Activated T-helper 17 cell treated with anti-CD3 and anti-CD28 coated beads, Interleukin-2, amount 50 U/mL, for 72 hours (primary cell): ENCODE measurements around the gene AK4. TPM values are rescaled to one million over a fixed set of nuclear protein-coding genes. Genes with fewer than 3 reads are reported as not detected.
"Not testable (repeated sequence)": the region's sequence is repeated elsewhere in the genome, so short reads cannot be mapped to it uniquely, and the experiment has no call there.

Experiments
- ATAC-seq: fragments of 150-1000 bp; cut with Tn5 transposase; replicated peaks from 2 replicates; pipeline ENCODE4 v1.10.0; 2021; ENCODE audit warnings: mild to moderate bottlenecking, moderate library complexity
- H3K27ac Mint-ChIP-seq: one replicate; pipeline ENCODE4 v1.8.0; 2022; ENCODE audit warnings: mixed read lengths
- H3K27me3 Mint-ChIP-seq: one replicate; pipeline ENCODE4 v1.8.0; 2022; ENCODE audit warnings: mixed read lengths
- H3K36me3 Mint-ChIP-seq: one replicate; pipeline ENCODE4 v1.8.0; 2022; ENCODE audit warnings: low read depth, mild to moderate bottlenecking, mixed read lengths
- H3K4me1 Mint-ChIP-seq: one replicate; pipeline ENCODE4 v1.8.0; 2022; ENCODE audit warnings: mixed read lengths
- H3K4me3 Mint-ChIP-seq: one replicate; pipeline ENCODE4 v1.8.0; 2022; ENCODE audit warnings: mild to moderate bottlenecking, mixed read lengths
- H3K9me3 Mint-ChIP-seq: one replicate; pipeline ENCODE4 v1.8.0; 2022; ENCODE audit warnings: mixed read lengths
- total RNA-seq, 2 donors: library from RNA; stranded (reverse); gene quantifications; one replicate each; pipeline ENCODE4 v1.2.3, GENCODE V29; 2022

The AK4 gene
- total RNA-seq, 2 donors from 2014 or later: 112 to 142 TPM

DNA sequence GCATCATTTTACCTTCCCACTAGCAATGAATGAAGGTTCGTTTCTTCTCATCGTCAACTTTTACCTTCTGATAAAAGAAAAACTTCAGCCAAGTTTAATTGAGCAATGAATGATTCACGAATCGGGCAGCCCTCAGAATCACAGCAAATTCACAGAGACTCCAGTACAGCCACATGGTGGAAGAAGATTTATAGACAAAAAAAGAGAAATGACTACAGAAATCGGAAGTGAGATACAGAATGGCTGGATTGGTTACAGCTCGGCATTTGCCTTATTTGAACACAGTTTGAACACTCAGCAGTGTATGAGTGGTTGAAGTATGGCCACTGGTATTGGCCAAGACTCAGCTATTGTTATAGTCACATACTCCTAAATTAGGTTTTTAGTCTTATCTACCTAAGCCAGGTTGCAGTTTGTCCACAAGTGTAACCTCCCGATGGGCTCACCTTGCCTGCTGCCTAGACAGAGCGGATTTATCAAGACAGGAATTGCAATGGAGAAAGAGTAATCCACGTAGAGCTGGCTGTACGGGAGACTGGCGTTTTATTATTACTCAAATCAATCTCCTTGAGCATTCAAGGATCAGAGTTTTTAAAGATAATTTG lies 15.3 kb downstream of the AK4 start:
- Mint-ChIP-seq H3K4me3 (no peak overlapping the region), H3K9me3 (no peaks in the 10 kb centered on the region), H3K36me3 (no peaks in the 10 kb centered on the region), H3K4me1 (peaks cover 12% of the 10 kb centered on the region), H3K27me3 (no peaks in the 10 kb centered on the region), H3K27ac (no peak overlapping the region)
- no peak for ATAC-seq

DNA sequence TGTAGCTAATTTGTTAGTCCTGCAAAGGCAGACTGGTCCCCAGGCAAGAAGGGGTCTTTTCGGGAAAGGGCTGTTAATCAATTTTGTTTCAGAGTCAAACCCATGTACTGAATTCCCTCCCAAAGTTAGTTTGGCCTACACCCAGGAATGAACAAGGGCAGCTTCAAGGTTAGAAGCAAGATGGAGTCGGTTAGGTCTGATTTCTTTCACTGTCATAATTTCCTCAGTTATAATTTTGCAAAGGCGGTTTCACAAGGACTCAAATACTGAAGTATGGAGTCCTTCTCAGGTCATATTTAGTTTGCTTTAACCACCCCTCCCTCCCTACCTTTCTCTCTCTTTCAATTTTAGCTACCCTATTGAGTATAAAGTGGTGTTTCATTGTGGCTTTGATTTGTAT lies 16.1 kb downstream of the AK4 start:
- not testable (repeated sequence) for H3K36me3 Mint-ChIP-seq, ATAC-seq, H3K27ac Mint-ChIP-seq, H3K9me3 Mint-ChIP-seq, H3K4me3 Mint-ChIP-seq, H3K27me3 Mint-ChIP-seq
- H3K4me1 Mint-ChIP-seq: peaks cover 12% of the 10 kb centered on the region

DNA sequence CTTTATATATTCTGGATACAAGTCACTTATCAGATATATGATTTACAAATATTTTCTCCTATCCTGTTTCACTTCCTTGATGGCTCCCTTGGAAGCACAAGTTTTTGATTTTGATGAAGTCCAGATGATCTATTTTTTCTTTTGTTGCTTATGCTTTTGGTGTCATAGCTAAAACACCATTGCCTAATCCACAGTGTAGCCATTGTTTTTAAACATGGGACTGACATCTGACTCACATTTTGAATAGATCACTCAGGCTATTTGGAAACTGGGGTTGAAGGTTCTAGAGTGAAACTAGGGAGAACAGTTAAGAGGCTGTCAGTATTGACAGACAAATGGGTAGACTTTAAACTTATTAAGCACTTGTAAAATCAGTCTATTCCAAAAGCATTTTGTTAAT lies 16.6 kb downstream of the AK4 start:
- Mint-ChIP-seq H3K9me3 (no peaks in the 10 kb centered on the region), H3K27ac (no peak overlapping the region), H3K27me3 (no peaks in the 10 kb centered on the region), H3K4me1 (peaks cover 12% of the 10 kb centered on the region), H3K36me3 (no peaks in the 10 kb centered on the region), H3K4me3 (no peak overlapping the region)
- no peak for ATAC-seq

DNA sequence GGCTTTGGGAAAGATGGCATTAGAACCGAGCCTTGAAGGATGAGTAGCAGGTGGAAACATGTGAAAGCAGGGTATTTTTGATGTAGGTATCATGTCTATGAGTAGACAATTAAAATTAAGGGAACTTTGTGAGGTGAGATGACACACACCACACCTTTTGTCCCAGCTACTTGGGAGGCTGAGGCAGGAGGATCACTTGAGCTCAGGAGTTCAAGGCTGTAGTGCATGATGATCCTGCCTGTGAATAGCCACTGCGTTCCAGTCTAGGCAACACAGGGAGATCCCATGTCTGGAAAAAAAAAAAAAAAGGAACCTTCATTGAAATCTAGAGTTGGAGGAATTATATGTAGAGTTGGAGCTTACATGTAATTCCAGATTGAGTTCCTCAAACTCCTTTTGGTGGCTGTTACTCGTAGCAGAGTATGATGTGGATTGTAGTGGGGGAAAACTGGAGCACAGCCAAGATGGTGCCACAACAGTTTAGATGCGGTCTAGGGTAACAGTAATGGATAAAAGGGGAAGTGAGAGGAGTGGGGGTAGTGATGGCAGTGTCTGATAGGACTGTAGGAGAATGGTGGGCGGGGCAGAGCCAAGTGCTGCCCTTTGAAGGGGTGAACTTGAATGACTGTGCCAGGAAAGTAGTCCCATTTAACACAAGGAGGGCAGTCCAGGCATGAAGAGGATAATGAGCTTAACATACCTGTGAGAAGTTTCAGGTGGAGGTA lies 17.4 kb downstream of the AK4 start:
- Mint-ChIP-seq H3K27me3 (no peaks in the 10 kb centered on the region), H3K4me3 (no peak overlapping the region), H3K27ac (no peak overlapping the region), H3K4me1 (peaks cover 14% of the 10 kb centered on the region), H3K9me3 (no peaks in the 10 kb centered on the region), H3K36me3 (no peaks in the 10 kb centered on the region)
- ATAC-seq: peak; percentile 11

DNA sequence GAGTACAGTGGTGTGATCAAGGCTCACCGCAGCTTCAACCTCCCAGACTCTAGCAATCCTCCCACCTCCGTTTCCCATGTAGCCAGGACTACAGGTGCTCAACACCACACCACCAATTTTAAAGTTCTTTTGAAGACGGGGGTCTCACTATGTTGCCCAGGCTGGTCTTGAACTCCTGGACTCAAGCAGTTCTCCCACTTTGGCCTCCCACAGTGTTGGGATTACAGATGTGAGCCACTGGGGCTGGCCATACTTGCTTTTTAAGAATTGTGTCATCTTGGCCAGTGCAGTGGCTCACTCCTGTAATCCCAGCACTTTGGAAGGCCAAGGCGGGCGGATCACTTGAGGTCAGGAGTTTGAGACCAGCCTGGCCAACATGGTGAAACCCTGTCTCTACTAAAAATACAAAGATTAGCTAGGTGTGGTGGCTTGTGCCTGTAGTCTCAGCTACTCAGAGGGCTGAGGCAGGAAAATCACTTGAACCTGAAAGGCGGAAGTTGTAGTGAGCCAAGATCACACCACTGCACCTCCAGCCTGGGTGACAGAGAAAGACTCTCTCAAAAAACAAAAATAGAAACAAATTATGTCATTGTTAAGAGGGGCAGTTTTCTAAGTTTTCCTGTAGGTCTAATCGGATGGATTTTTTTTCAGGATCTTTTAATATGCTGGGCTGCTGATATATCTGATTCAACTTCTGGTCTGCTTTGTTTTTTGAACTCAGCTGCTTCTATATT lies 18.7 kb downstream of the AK4 start:
- no peak overlapping the region for H3K4me3 Mint-ChIP-seq
- H3K4me1 Mint-ChIP-seq: peaks cover 11% of the 10 kb centered on the region
- H3K36me3 Mint-ChIP-seq: no peaks in the 10 kb centered on the region
- H3K9me3 Mint-ChIP-seq: no peaks in the 10 kb centered on the region
- no peak for ATAC-seq
- H3K27ac Mint-ChIP-seq: no peak overlapping the region
- H3K27me3 Mint-ChIP-seq: no peaks in the 10 kb centered on the region

DNA sequence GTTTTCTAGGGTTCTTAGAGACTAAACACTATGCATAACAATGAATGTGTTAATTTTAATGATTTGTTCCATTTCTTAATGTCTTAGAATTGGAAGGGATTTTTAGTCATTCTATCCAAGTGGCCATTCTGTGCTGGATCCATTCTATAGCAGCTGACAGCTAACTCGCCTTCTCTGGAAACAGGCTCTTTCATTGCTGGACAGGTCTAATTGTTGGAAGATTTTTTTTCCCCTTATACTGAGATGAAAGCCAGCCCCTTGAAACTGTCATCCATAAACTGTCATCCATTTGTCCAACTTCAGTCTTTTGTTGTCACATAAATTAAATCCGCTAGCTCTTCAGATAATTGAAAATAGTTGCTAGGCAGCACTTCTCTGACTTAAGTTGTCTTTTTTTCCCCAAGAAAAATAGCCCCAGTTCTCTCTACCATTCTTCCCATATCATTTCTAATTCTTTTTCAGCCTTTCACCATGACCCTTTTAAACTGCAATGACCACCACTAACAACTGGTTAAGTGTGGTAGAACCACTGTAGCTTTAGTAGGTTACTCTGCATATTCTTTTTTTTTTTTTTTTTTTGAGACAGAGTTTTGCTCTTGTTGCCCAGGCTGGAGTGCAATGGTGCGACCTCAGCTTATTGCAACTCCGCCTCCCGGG lies 19.7 kb downstream of the AK4 start:
- Mint-ChIP-seq H3K36me3 (no peaks in the 10 kb centered on the region), H3K9me3 (no peaks in the 10 kb centered on the region), H3K4me1 (peaks cover 11% of the 10 kb centered on the region), H3K4me3 (no peak overlapping the region), H3K27ac (no peak overlapping the region), H3K27me3 (no peaks in the 10 kb centered on the region)
- ATAC-seq: no peak

DNA sequence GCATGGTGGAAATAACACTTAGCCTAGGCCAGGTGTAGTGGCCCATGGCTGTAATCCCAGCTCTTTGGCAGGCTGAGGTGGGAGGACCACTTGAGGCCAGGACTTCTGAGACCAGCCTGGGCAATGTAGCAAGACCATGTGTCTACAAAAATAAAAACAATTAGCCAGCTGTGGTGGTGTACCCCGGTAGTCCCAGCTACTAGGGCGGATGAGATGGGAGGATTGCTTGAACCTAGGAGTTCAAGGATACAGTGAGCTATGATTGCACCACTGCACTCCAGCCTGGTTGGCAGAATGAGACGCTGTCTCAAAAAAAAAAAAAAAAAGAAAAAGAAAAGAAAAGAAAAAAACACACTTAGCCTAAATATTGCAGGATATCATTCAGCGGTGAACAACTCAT lies 20.9 kb downstream of the AK4 start:
- Mint-ChIP-seq H3K9me3 (no peaks in the 10 kb centered on the region), H3K27ac (no peak overlapping the region), H3K4me1 (peaks cover 9% of the 10 kb centered on the region), H3K4me3 (no peak overlapping the region), H3K36me3 (no peaks in the 10 kb centered on the region), H3K27me3 (peaks cover under 1% of the 10 kb centered on the region)
- ATAC-seq: no peak

DNA sequence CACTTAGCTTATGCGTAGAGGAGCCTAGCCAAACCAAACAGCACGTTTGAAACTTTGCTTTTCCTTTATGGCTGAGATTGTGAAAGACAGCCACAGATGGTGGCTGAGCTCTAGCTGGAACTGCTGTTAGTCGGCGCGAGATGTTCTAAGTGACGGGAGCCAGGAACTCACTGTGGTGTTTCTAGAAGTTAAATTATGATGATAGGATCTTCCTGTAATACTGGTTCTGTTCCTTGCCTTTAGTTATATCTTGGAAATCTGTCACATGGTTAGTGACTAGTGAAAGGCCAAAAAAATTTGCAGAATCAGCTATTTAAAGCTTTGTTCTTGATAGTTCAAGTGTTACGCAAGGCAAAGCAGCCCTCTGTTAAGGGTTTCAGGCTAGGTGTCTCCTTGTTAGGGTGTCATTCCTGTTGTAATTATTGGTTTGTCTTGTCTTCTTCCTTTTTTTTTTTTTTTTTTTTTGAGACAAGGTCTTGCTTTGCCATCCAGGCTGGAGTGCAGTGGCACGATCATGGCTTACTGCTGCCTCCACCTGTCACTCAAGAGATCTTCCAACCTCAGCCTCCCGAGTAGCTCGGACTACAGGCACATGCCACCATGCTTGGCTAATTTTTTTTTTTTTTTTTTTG lies 22.6 kb downstream of the AK4 start:
- Mint-ChIP-seq H3K4me3 (no peak overlapping the region), H3K36me3 (no peaks in the 10 kb centered on the region), H3K4me1 (peaks cover 9% of the 10 kb centered on the region), H3K9me3 (no peaks in the 10 kb centered on the region), H3K27me3 (peaks cover 7% of the 10 kb centered on the region), H3K27ac (no peak overlapping the region)
- ATAC-seq: no peak

DNA sequence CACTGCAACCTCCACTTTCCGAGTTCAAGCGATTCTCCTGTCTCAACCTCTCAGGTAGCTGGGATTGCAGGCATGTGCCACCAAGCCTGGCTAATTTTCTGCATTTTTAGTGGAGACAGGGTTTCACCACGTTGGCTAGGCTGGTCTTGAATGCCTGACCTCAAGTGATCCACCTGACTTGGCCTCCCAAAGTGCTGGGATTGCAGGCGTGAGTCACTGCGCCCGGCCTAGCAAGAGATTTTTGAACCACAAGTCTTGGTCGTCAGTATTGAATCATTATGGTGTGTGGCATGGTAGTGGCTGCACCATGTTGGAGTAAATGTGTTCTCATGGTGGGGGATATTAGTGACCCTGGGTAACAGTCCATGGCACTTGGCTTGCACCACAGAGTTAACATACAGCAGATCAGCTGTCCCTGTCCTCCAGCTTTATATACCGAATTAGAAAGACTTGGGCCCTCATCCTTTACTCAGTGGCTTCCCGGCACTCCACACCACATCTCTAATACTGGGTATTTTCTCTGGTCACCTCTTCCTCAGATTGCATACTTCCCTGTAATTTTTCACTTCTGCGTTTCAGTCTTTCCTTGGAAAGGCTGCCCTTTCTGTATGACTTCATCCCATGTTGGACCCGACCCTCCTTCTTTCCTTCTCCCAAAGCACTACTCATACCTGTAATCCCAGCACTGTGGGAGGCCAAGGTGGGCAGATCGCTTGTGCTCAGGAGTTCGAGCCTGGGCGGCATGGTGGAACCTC lies 25.1 kb downstream of the AK4 start:
- no peak overlapping the region for H3K4me3 Mint-ChIP-seq
- no peak overlapping the region for H3K27ac Mint-ChIP-seq
- peaks cover 9% of the 10 kb centered on the region for H3K4me1 Mint-ChIP-seq

DNA sequence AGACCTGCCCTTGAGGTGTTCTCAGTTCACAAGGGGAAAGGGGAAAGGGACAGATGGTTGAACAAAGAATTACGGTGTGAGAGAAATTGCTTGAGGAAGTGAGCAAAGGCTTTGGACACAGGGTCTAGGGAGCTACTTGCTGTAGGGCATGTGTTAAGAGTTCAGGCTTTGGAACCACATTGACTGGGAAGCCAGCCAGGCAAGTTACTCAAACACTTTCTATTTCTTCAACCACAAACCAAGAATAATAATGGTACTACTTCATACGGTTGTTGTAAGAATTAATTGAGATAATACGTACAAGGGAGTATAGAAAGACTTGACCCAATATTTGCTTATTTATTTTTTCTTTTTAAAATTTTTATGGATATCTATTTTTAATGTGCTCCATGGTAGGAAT lies 26.6 kb downstream of the AK4 start:
- Mint-ChIP-seq H3K9me3 (no peaks in the 10 kb centered on the region), H3K36me3 (no peaks in the 10 kb centered on the region), H3K4me3 (no peak overlapping the region), H3K27me3 (peaks cover 15% of the 10 kb centered on the region), H3K4me1 (peaks cover 9% of the 10 kb centered on the region), H3K27ac (no peak overlapping the region)
- peak; percentile 31 for ATAC-seq

More for the DNA sequence above, 25.1 kb downstream of the AK4 start:
- no peak for ATAC-seq
- Mint-ChIP-seq H3K36me3 (no peaks in the 10 kb centered on the region), H3K9me3 (no peaks in the 10 kb centered on the region), H3K27me3 (peaks cover 15% of the 10 kb centered on the region)

DNA sequence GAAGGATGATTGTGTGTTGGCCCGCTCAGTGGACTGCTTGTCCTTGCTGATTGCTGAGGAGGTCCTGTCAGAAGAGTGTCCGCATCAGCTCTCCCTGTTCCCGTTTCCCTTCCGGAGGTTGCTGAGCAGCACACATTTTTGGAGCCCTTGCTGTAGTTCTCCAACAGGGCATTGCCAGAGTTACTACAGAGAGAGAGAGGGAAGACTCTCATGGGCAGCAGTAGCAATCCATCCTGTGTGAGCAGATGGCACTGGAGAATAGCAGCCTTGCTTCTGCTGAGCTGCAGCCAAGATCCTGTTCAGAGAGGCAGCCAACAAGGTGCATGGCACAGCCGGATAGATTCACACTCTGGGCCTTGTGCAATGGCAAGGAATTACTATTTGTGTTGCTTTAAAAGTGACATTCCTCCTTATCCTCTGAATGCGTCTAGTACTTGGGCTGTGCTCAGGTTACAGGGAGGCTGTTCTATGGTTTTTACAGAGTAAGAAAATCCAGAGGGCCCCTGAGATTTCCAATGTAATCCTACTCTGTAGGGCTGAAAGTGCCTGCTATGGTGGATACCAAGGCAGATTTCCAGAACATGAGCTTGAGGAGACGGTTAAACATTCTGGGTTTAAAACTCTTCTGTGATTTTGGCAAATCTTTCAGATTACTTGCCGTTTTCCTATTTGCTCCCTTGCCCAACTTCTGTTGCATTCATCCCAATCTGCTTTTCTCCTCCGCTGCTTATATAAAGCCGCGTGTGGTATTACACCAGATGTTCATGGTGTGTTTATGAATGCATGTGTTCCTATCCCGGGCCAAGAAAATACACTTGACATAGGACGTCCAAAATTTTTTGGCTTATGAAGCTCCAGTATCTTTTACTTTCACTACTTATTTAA lies 27.4 kb downstream of the AK4 start:
- ATAC-seq: no peak
- Mint-ChIP-seq H3K27me3 (peaks cover 15% of the 10 kb centered on the region), H3K4me1 (peaks cover 7% of the 10 kb centered on the region)

DNA sequence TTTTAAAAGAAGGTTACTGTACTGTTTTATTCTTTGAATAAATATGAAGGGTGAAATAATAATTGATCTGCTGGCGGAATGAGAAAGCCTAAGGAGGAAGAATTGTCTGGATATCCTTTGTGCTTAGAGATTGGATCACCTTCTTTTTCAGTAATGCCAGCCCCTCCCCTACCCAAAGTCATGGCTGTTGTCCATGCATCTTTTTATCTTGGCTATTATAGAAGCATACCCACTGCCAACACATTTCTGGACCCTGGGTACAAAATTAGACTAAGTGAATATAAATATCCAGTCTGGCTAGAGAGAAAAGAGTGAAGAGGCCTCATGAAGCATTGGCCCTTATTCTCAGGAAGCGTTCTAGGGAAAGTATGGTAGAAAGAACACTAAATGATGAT lies 28.1 kb downstream of the AK4 start:
- Mint-ChIP-seq H3K36me3 (no peaks in the 10 kb centered on the region), H3K27ac (no peak overlapping the region), H3K4me3 (no peak overlapping the region), H3K27me3 (peaks cover 15% of the 10 kb centered on the region), H3K4me1 (peaks cover 5% of the 10 kb centered on the region), H3K9me3 (no peaks in the 10 kb centered on the region)
- ATAC-seq: no peak

More for the DNA sequence above, 27.4 kb downstream of the AK4 start:
- Mint-ChIP-seq H3K4me3 (no peak overlapping the region), H3K36me3 (no peaks in the 10 kb centered on the region), H3K9me3 (no peaks in the 10 kb centered on the region), H3K27ac (no peak overlapping the region)

DNA sequence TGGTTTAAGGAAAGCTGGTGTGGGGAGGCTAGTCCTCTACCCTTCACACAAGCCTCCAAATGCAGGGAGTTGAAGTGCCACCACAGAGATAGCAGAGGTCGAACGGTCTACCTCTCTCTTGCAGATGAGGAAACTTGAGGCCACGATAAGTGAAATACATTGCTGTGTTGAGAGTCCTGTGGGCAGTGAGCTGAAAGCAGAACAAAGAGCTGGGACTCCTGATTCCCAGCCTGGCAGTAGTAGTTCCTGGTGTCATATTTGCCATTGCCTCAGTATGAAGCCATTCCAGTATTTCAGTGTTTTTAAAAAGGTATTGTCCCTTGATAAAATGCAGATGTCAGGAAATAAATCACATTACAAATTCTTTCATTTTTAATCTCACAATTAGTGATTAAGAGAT lies 28.6 kb downstream of the AK4 start:
- Mint-ChIP-seq H3K4me1 (peaks cover 5% of the 10 kb centered on the region), H3K27ac (no peak overlapping the region), H3K36me3 (no peaks in the 10 kb centered on the region), H3K4me3 (no peak overlapping the region), H3K27me3 (peaks cover 15% of the 10 kb centered on the region), H3K9me3 (no peaks in the 10 kb centered on the region)
- no peak for ATAC-seq
